ENCODE data around the gene ATP10B. TPM values are rescaled to one million over a fixed set of nuclear protein-coding genes. Genes with fewer than 3 reads are reported as not detected.

ATP10B gene
- total and polyA plus RNA-seq, 2 of the 8 experiments (the other 6 are each of a cell fraction or from before 2014, with no cell fraction given), result 0.06 to 0.11 TPM

GRCh38 chr5:160697281-160697680 lies 154.7 kb downstream of the ATP10B start:
- DNase-seq (ENCODE audit: low read depth in 1 of 2, low spot score in 2 of 2) (no peak), FAIRE-seq (no peak)
- POLR2A ChIA-PET (ENCODE audit: partially characterized antibody), result no interaction called here
- no peak overlapping the region for H2BK5ac ChIP-seq (ENCODE audit: low read depth, low read length)
- H3K23ac ChIP-seq (ENCODE audit: insufficient read length), result no peak overlapping the region
- no peak overlapping the region for H2AK5ac ChIP-seq (ENCODE audit: low read depth, low read length)
- H3K4me2 ChIP-seq (ENCODE audit: insufficient read depth in 1 of 2, low read depth in 2 of 2, low read length in 2 of 2), result no peak overlapping the region
- no peak for TF ChIP-seq JUND (IDR thresholded peaks at IDR 0.05; ENCODE audit: low read length)
- no peak for TF ChIP-seq EP300 (IDR thresholded peaks at IDR 0.05; ENCODE audit: borderline replicate concordance in 1 of 2, low read depth in 2 of 2, low read length in 2 of 2)
- no peak for TF ChIP-seq CTBP2 (IDR thresholded peaks at IDR 0.05; ENCODE audit: borderline replicate concordance, insufficient read depth, insufficient read length, low read length)
- TF ChIP-seq MAFK (IDR thresholded peaks at IDR 0.05; ENCODE audit: low read depth, low read length), result no peak
- no peak for TF ChIP-seq CREB1 (IDR thresholded peaks at IDR 0.05)
- TF ChIP-seq USF2 (IDR thresholded peaks at IDR 0.05; ENCODE audit: low read length), result no peak
- no peak for TF ChIP-seq POLR2AphosphoS5 (IDR thresholded peaks at IDR 0.05; ENCODE audit: low read depth, low read length)
- TF ChIP-seq CBX5 (IDR thresholded peaks at IDR 0.05; ENCODE audit: low read depth, low read length), result no peak
- no peaks in the 10 kb centered on the region; the same call in 1 of the 2 replicates for H3K23me2 ChIP-seq (ENCODE audit: low read depth, low read length)
- 0 out of 2 replicates have a peak overlapping the region, but pooled peaks have one; percentile 70 for H2AFZ ChIP-seq (ENCODE audit: low read length)
- H3K27me3 ChIP-seq (replicated peaks in 1 of 4; ENCODE audit: control insufficient read depth in 3 of 4, extremely low read depth in 1 of 4, insufficient read depth in 3 of 4, low read length in 3 of 4), result no peaks in the 10 kb centered on the region
- 87% methylated on average over 3 of the region's 3 CpGs; no CpG with 5 or more reads in 1 of the 2 experiments for WGBS, 2 experiments (ENCODE audit: extremely low coverage in 1 of 2, insufficient coverage in 1 of 2, insufficient read length in 1 of 2, insufficient replicate concordance in 2 of 2, low coverage in 1 of 2, low lambda C conversion rate in 2 of 2, missing lambda C conversion rate in 1 of 2)
- CTCF ChIA-PET (ENCODE audit: partially characterized antibody), result interaction anchor here (0.6 to 1.9 kb wide), 2 partner anchors 14 to 121 kb away, joined by 3 to 4 read pairs; no protein-coding TSS in a partner anchor
- H3K9ac ChIP-seq (replicated peaks in 1 of 4; ENCODE audit: extremely low read depth in 1 of 4, low read depth in 3 of 4, low read length in 3 of 4), result no peak overlapping the region
- H2BK12ac ChIP-seq (ENCODE audit: low read depth, low read length), result no peak overlapping the region
- H3K36me3 ChIP-seq (ENCODE audit: control insufficient read depth in 2 of 4, insufficient read depth in 4 of 4, low read length in 3 of 4), result no peaks in the 10 kb centered on the region
- H4K91ac ChIP-seq (replicated peaks; ENCODE audit: insufficient read length, low read length), result no peak overlapping the region
- H2BK120ac ChIP-seq (replicated peaks; ENCODE audit: low read depth, low read length), result no peak overlapping the region
- H3K27ac ChIP-seq (ENCODE audit: low read depth, low read length), result no peak overlapping the region
- no peak overlapping the region for H3K56ac ChIP-seq (replicated peaks; ENCODE audit: insufficient read length, low read depth, low read length)
- no peak overlapping the region for H3K18ac ChIP-seq (ENCODE audit: extremely low read depth, low read length)
- no peaks in the 10 kb centered on the region for H3K4me1 ChIP-seq (replicated peaks in 1 of 4; ENCODE audit: control insufficient read depth in 3 of 4, insufficient read depth in 4 of 4, low read length in 3 of 4)
- H3K9me3 ChIP-seq (ENCODE audit: insufficient read depth in 2 of 2, low read depth in 1 of 2, low read length in 1 of 2), result no peaks in the 10 kb centered on the region
- H3K79me2 ChIP-seq (ENCODE audit: control insufficient read depth in 1 of 2, insufficient read depth in 2 of 2, low read length in 2 of 2), result no peaks in the 10 kb centered on the region
- H4K20me1 ChIP-seq (replicated peaks in 1 of 2; ENCODE audit: control insufficient read depth in 1 of 2, insufficient read depth in 2 of 2, low read length in 2 of 2), result no peaks in the 10 kb centered on the region
- no peak overlapping the region for H3K4me3 ChIP-seq (ENCODE audit: extremely low read depth in 1 of 4, insufficient read depth in 2 of 4, low read depth in 3 of 4, low read length in 4 of 4)
- H3K14ac ChIP-seq (ENCODE audit: insufficient read length), result no peak overlapping the region
- no peak overlapping the region for H2BK15ac ChIP-seq (ENCODE audit: low read length)
- no peaks in the 10 kb centered on the region for H3K79me1 ChIP-seq (ENCODE audit: low read depth, low read length)
- H4K5ac ChIP-seq (ENCODE audit: insufficient read length, low read depth, low read length), result no peak overlapping the region
- no peak overlapping the region for H4K8ac ChIP-seq (ENCODE audit: extremely low read depth, insufficient read depth, low read length)
- H3K4ac ChIP-seq (replicated peaks; ENCODE audit: insufficient read length, low read depth, low read length), result no peak overlapping the region
- H2BK20ac ChIP-seq (ENCODE audit: low read length), result no peak overlapping the region

All from H1 (cell line).